Upper lobe of left lung (tissue), 4 donors: ENCODE results near the gene TCTN2.

Source experiments
- CTCF ChIP-seq, 6 experiments: fragments of 450-650 bp in 4 of 6; fragments of 200-600 bp in 2 of 6; sonication (generic) in 2 of 6; IDR thresholded peaks; one replicate each; pipeline ENCODE4 v1.5.1; 2016 to 2019; ENCODE audit warnings: antibody characterized with exemption in 6 of 6
- POLR2AphosphoS5 ChIP-seq, 2 donors: sonication (generic); formaldehyde crosslinking; IDR thresholded peaks; one replicate each; pipeline ENCODE4 v1.5.1; 2017; ENCODE audit warnings: antibody characterized with exemption in 2 of 2

GRCh38 chr12:123659996-123660727 lies 10.8 kb upstream of the TCTN2 start:
- TF ChIP-seq CTCF (IDR thresholded peaks at IDR 0.05) = no peak
- TF ChIP-seq POLR2AphosphoS5 (IDR thresholded peaks at IDR 0.05) = no peak
